DOHH2 (cell line): Measurements from ENCODE around the gene F9.

Experiments used
- H3F3A ChIP-seq: fragments of 200-600 bp; sonication (generic), shearing (Covaris generic); 2 replicates; pipeline ENCODE4 v1.6.0; 2016; ENCODE audit warnings: antibody characterized with exemption, mild to moderate bottlenecking; ENCODE audit not compliant: control insufficient read depth, insufficient read depth
- H3K27ac ChIP-seq: fragments of 200-600 bp; sonication (generic); 2 replicates; pipeline ENCODE4 v1.5.1; 2014; ENCODE audit warnings: low read depth, mild to moderate bottlenecking, low read length, moderate library complexity
- H3K27me3 ChIP-seq: fragments of 200-600 bp; sonication (generic); 2 replicates; pipeline ENCODE4 v1.6.1; 2014; ENCODE audit warnings: mild to moderate bottlenecking, low read length, mixed read lengths; ENCODE audit not compliant: control insufficient read depth
- H3K36me3 ChIP-seq: fragments of 200-600 bp; sonication (generic); 2 replicates; pipeline ENCODE4 v1.6.1; 2014; ENCODE audit warnings: mild to moderate bottlenecking, low read length, moderate library complexity, mixed read lengths; ENCODE audit not compliant: control insufficient read depth
- H3K4me1 ChIP-seq: fragments of 200-600 bp; sonication (generic); 2 replicates; pipeline ENCODE4 v1.6.1; 2014; ENCODE audit warnings: mild to moderate bottlenecking, low read length, mixed read lengths; ENCODE audit not compliant: control insufficient read depth
- H3K4me2 ChIP-seq: fragments of 200-600 bp; sonication (generic); 2 replicates; pipeline ENCODE4 v1.6.0; 2014; ENCODE audit warnings: mild to moderate bottlenecking, low read length, moderate library complexity
- H3K4me3 ChIP-seq: fragments of 200-600 bp; sonication (generic); 2 replicates; pipeline ENCODE4 v1.5.1; 2014; ENCODE audit warnings: mild to moderate bottlenecking, low read length, mixed read lengths
- H3K79me2 ChIP-seq: fragments of 200-600 bp; sonication (generic); 2 replicates; pipeline ENCODE4 v1.6.1; 2014; ENCODE audit warnings: mild to moderate bottlenecking, low read length, mixed read lengths; ENCODE audit not compliant: control insufficient read depth
- H3K9me2 ChIP-seq: fragments of 200-600 bp; sonication (generic); replicated peaks from 2 replicates; pipeline ENCODE4 v1.6.1; 2014; ENCODE audit warnings: mild to moderate bottlenecking, low read length, mixed read lengths; ENCODE audit not compliant: control insufficient read depth
- H3K9me3 ChIP-seq: fragments of 200-600 bp; sonication (generic); 2 replicates; pipeline ENCODE4 v1.6.1; 2014; ENCODE audit warnings: antibody characterized with exemption, low read length, mixed read lengths; ENCODE audit not compliant: control insufficient read depth, insufficient read depth
- H4K20me1 ChIP-seq: fragments of 200-600 bp; sonication (generic); 2 replicates; pipeline ENCODE4 v1.6.0; 2014; ENCODE audit warnings: low read depth, mild to moderate bottlenecking, antibody characterized with exemption, low read length, moderate library complexity; ENCODE audit not compliant: control insufficient read depth, insufficient read depth
- EZH2phosphoT487 ChIP-seq: fragments of 200-600 bp; sonication (generic); IDR thresholded peaks from 2 replicates; pipeline ENCODE4 v1.6.1; 2017; ENCODE audit warnings: borderline replicate concordance, mild to moderate bottlenecking, antibody characterized with exemption, low read length, moderate library complexity, mixed read lengths
- TF ChIP-seq, protein P1 (sequence below): fragments of 200-600 bp; sonication (generic); IDR thresholded peaks from one replicate; pipeline ENCODE4 v1.5.1; 2014; ENCODE audit warnings: antibody characterized with exemption, mild to moderate bottlenecking, low read depth, low read length; ENCODE audit not compliant: poor library complexity, severe bottlenecking

Gene F9

DNA sequence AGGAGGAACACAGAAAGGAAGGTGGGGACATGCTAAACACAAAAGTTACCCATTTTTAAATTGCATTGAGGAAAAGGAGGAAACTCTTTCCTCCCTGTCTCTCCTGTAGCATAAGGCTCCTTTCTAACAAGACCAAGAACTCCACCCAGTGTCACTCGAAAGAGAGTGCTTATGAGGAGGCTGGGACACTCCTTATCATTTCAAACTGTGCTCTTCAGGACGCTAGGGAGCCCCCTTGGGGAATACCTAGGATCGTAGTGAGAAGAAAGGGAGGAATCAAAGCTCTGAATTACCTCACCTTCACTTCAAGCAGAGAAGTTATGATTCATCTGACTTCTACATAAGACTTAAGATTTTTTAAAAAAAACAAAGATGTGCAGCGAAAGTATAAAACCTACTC, 65.5 kb downstream of the F9 start:
- Histone ChIP-seq H3K79me2 (no peaks in the 10 kb centered on the region), H3K4me3 (no peak overlapping the region), H3K27me3 (no peaks in the 10 kb centered on the region), H3K9me2 (no peaks in the 10 kb centered on the region), H3K27ac (no peak overlapping the region), H3K4me2 (no peak overlapping the region), H3K36me3 (no peaks in the 10 kb centered on the region), H3F3A (no peaks in the 10 kb centered on the region), H4K20me1 (no peaks in the 10 kb centered on the region), H3K4me1 (no peaks in the 10 kb centered on the region), H3K9me3 (no peaks in the 10 kb centered on the region)
- no peak for TF ChIP-seq EZH2phosphoT487

DNA sequence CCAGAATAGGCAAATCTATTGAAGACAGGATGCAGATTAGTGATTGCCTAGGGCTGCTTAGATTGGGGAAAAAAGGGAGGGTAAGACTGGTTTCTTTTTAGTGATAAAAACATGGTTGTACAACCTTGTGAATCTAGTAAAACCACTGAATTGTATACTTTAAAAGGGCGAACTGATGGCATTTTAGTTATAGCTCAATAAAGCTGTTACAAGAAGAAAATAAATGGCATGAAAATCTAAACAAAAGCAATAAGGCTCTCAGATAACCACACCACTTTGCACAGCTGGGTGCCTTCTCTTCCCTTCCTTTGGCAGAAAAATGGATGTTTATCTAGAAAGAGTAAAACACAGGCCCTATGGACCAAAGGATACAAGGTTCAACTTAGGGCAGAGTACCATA, 69.6 kb downstream of the F9 start:
- Histone ChIP-seq H3K9me2 (no peaks in the 10 kb centered on the region), H3K27me3 (no peaks in the 10 kb centered on the region), H3F3A (no peaks in the 10 kb centered on the region), H3K36me3 (no peaks in the 10 kb centered on the region), H3K4me1 (no peaks in the 10 kb centered on the region), H3K4me2 (no peak overlapping the region), H3K27ac (no peak overlapping the region), H3K4me3 (no peak overlapping the region), H3K9me3 (no peaks in the 10 kb centered on the region), H4K20me1 (no peaks in the 10 kb centered on the region), H3K79me2 (no peaks in the 10 kb centered on the region)
- TF ChIP-seq EZH2phosphoT487: no peak
- TF ChIP-seq, protein P1, sequence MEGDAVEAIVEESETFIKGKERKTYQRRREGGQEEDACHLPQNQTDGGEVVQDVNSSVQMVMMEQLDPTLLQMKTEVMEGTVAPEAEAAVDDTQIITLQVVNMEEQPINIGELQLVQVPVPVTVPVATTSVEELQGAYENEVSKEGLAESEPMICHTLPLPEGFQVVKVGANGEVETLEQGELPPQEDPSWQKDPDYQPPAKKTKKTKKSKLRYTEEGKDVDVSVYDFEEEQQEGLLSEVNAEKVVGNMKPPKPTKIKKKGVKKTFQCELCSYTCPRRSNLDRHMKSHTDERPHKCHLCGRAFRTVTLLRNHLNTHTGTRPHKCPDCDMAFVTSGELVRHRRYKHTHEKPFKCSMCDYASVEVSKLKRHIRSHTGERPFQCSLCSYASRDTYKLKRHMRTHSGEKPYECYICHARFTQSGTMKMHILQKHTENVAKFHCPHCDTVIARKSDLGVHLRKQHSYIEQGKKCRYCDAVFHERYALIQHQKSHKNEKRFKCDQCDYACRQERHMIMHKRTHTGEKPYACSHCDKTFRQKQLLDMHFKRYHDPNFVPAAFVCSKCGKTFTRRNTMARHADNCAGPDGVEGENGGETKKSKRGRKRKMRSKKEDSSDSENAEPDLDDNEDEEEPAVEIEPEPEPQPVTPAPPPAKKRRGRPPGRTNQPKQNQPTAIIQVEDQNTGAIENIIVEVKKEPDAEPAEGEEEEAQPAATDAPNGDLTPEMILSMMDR: no peak
